HUDEP-2 (cell line): ENCODE results near the gene ASTN2.
"Not testable (repeated sequence)": the region's sequence is repeated elsewhere in the genome, so short reads cannot be mapped to it uniquely, and the experiment has no call there.

Experiments
- DNase-seq, 76 experiments: peaks; one replicate each; lab custom pipeline; 2025; ENCODE audit not compliant: unreplicated experiment in 76 of 76; lab: John Stamatoyannopoulos, UW

ASTN2 gene

DNA sequence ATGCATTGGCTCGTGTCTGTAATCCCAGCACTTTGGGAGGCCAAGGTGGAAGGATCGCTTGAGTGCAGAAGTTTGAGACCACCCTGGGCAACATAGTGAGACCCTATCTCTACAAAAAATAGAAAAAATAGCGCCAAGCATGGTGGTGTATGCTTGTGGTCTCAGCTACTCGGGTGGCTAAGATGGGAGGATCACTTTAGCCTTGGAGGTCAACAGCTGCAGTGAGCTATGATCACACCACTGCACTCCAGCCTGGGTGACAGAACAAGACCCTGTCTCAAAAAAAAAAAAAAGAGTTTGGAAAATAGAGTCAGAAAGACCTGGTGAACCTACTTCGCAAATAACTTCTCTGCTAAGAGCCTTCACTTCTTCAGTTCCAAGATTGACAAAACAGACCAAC, 516.7 kb downstream of the ASTN2 start:
- DNase-seq: not testable (repeated sequence)

DNA sequence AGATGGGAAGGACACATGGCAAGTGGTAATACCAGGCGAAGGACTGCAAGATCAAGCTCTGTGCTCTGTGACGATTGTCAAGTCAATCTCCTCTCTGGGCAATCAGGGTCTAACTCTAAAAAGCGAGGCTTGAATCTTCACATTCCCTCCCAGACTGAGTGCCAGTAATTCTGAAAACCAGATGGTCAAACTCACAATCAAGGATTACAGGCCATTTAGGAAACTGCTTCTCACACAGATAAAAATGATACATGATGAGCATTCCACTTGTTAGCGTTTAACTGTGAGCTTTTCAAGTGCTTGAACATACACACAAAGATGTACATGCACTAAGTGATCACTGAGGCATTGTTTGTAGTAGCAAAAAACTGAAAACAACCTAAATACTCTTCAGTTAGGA, 517.7 kb downstream of the ASTN2 start:
- DNase-seq: no peak

DNA sequence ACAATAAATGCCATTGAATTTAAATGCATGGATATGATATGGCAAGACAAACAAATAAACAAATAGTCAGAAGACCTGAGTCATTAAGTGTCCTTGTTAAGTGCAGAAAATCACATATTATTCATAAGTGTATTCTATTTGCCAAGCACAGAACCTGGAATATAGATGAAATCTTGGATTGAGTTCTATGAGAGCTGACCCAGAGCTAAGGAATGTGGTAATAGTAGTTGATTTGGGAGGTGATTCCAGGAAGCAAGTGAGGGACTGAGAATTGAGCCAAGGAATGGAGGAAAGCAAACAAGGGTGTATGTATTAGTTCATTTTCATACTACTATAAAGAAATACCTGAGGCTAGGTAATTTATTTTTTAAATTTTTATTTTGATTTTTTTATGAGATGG, 518.9 kb downstream of the ASTN2 start:
- no peak for DNase-seq

DNA sequence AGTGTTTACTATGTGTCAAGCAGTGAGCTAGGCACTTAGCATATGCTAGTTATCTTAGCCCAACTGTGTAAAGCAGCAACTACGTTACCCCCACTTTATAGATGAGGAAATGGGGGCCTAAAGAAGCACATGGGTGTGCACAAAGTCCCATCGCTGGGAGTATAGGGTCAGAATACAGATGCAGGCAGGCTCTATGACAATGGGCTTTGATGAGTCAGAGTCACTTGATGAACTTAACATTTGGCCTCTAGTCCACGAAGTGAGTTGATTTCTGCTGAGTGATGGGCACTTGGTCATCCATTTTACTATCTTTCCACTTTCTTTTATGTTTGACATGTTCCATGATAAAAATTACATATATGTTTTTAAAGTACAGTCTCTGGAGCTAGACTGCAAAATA, 523.4 kb downstream of the ASTN2 start:
- DNase-seq: no peak

DNA sequence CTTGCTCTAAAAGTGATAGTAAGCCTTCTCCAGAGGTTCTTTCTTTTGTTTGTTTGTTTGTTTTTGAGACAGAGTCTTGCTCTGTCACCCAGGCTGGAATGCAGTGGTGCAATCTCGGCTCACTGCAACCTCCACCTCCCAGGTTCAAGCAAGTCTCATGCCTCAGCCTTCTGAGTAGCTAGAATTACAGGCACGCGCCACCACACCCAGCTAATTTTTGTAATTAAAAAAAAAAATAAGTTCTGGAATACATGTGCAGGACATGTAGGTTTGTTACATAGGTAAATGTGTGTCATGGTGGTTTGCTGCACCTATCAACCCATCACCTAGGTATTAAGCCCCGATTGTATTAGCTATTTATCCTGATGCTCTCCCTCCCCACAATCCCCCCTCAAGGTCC, 526.4 kb downstream of the ASTN2 start:
- DNase-seq: not testable (repeated sequence)

DNA sequence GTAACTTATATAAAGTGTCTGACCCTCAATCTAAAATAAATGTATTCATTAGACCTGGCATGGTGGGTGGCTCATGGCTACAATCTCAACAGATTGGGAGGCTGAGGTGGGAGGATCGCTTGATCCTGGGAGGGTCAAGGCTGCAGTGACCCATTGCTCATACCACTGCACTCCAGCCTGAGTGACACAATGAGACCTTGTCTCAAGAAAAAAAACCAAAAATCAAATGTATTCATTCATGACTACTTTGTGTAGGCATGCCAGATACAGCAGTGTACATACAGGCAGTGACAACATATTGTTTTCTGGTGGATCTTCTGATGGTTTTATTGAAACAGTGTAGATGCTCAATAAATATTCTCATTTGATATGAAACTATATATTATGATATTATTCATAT, 526.8 kb downstream of the ASTN2 start:
- DNase-seq: no peak

DNA sequence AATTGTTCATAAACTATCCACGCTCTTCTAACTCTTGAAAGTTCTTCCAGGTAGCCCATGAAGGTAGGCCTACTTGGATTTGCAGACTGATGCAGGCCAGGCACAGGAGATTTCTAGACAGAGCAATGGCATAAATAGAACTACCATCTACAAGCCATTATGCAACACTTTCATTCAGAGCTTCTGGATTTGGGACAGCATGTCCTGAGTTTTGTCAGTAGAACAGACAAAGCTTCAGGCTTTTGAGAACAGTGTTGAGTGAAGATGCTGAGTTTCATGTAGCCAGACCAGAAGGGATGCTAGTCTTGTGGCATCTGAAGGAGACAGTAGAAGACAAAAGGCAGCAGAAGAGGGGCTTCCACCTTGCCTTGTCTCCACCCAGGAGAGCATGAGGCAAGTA, 531.2 kb downstream of the ASTN2 start:
- DNase-seq: no peak

DNA sequence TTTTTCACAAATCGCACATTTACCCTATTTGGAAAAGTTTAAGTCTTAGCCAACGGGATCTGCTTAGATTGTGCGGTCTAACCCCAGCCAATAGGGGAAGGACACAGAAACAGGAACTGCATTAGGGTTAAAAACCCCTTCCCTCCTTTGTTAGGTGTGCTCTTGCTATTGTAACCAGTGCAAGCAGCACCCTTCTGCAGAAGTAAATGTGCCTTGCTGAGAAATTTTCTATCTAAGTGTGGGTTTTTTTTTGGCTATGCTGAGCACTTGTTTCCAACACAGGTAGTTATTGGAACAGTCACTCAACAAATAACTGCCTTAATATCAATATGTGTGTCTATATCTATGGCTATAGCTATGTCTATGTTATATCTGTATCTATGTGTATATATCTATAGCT, 537.8 kb downstream of the ASTN2 start:
- DNase-seq: no peak

DNA sequence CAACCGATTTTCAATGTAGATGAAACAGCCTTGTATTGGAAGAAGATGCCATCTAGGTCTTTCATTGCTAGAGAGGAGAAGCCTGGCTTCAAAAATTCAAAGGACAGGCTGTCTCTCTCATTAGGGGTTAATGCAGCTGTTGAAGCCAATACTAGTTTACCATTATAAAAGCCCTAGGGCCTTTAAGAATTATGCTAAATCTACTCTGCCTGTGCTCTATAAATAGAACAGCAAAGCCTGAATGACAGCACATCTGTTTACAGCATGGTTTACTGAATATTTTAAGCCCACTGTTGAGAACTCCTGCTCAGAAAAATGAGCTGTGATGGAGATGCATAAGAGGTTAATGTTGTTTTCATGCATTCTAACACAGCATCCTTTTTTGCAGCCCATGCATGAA, 539.3 kb downstream of the ASTN2 start:
- DNase-seq: no peak

DNA sequence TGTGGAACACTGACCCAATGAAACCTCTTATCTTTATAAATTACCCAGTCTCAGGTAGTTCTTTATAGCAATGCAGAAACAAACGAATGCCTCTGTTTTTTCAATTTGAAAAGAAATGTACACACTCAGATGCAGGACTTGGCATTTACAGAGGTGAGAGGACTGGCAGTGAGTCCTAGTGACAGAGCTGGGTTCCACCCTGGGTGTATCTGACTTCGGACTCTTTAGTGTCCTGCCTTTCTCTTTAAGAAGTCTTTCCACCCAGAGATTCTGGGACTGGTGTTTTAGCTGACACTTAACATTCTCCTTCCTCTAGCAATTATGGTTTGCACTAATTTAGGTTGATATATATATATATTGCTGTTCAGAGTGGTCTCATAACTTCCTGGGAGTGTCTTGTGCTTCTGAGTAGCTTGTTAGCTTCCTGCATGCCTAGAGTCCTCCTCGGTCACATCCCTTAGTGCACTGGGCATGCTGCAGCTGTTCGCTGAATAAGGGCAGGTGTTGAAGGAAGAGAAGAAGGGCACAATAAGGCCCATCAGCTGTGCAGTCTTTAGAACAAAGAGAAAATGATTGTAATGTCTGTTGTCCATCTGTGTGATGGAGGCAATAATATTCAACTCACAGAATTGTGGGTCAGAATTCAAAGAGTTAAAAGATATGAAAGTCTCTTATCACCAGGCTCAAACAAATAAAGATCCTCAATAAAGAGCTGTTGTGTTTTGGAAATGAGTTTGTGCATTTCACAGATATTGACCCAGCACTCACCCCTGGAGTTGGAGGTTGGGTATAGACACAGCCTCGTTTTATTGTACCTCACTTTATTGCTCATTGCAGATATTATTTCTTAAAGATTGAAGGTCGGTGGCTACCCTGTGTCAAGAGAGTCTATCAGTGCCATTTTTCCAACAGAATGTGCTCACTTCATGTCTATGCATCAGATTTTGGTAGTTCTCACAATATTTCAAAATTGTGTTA, 540.6 kb downstream of the ASTN2 start:
- DNase-seq: no peak

DNA sequence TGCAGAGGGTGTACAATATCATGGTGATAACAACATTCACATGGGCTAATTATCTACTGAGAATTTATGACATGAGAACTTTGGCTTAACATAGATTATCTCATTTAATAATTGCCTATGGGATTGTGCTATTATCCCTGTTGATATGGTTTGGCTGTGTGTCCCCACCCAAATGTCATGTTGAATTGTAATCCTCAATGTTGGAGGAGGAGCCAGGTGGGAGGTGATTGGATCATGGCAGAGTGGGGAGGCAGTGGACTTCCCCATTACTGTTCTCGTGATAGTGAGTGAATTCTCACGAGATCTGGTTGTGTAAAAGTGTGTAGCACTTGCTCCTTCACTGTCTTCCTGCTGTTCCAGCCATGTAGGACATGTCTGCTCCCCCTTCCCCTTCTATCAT, 541.4 kb downstream of the ASTN2 start:
- no peak for DNase-seq

DNA sequence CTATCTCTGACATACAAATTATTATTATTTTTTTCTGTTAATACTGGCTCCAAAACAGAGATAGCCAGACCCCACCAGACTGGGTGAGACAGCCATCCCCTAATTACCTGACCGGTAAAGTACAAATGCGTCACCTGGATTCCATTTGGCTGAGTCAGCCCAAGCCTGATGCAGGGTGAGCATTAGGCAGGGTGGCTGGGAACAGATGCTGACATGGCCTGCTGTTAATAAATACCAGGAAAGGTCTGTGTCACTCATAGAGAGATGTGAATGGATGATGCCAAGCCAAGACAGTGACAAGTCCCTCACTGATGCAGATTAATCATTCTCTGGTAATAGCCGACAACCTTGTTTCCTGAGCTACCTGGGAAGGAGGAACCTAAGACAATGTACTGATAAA, 544.3 kb downstream of the ASTN2 start:
- no peak for DNase-seq

DNA sequence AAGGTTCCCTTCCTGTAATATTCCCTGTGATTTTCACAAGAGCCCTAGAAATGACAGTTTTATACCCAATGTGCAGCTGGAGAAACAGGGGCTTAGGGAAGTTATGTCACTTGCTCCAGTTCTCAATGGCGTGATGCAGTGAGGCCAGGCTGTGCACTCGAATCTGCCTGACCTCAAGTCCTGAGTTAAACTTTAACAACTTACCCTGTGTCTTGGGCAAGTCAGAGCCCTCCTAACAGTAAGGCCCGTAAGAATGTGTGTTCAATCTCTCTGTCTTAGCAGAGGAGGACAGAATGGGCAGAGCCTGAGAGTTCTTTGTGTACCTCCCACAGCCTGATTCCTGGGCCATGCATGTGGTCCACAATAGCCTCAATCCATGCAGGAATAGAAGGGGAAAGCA, 546.7 kb downstream of the ASTN2 start:
- no peak for DNase-seq

DNA sequence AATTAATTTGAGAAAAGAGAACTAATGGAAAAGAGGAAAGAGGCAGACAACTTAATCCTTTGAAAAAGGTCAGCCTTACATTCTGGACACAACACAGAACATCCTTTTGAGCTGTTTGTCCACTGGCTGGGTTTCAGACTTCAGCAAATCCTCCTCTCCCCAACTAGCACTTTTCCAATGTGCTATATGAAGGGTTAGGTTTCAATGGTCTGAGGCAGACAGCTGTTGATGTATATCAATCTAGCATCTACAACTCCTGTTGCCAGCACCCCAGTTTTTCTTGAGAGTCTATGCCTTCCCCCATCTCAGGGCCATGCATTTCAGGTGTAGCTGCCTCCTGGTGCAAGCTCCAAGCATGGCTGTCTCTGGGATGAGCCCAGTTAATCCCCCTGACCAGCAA, 553.5 kb downstream of the ASTN2 start:
- DNase-seq: no peak

DNA sequence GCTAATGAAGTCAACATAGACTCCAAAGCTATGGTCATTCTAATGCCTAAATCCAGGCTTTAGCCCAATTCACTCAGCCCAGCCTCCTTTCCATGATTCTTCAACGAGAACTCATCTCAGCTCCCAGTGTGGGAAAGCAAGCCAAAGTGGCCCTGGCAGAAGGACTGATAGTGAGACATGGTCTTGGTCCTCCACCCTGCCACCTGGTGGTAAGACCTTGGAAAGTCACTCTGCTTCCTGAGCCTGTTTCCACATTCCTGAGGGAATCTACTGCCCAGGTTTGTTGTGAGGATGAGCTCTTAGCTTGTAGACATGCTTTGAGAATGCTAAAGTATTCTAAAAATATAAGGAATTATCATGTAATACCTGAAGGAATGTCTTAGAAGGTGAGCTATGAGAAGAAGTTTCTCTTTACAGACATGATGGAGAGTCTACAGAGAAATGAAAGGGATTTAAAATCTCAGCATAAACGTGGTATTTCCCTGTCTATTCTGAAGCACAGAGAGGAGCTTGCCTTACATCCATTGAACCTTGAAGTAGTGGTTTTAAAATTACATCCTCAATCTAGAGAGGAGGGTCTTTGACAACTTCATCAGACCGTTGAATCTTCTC, 554.2 kb downstream of the ASTN2 start:
- peak in 34 of 76 experiments; percentile 1 to 43 (median 10) for DNase-seq

DNA sequence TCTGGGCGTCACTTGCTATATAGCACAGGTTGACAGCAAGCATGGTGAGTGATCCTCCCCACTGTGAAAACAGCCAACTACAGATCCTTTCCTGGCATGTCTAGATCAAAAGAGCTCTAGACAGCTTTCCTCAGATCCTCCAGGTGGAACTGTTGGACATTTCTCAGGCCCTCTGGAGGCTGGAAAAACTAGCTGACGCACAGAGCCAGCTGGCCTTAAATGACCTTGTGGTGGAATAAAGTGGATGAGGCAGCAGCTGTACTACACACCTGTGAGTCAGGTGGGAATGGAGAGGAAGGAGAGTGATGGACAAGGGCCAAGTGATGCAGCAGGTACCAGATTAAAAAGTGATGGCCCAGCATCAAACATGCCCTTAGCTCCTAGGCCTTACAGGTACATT, 555.1 kb downstream of the ASTN2 start:
- no peak for DNase-seq

DNA sequence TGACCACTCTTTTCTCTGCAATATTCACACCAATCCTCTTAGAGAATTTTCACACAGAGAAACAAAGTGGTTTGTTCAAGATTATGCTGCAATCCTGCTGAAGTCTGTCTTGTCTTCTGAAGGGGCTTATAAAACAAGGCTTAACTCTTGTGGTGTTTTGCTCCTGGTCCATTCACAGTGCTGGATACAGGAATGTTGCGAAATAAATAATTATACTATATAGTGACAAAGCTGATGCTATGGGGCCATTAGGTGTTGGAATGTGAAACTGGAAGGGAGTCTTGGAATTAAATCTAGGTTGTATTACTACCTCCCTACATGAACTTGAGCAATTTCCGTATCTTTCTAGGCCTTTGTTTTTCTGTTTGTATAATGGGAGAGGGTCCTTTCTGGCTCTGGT, 557.5 kb downstream of the ASTN2 start:
- no peak for DNase-seq

DNA sequence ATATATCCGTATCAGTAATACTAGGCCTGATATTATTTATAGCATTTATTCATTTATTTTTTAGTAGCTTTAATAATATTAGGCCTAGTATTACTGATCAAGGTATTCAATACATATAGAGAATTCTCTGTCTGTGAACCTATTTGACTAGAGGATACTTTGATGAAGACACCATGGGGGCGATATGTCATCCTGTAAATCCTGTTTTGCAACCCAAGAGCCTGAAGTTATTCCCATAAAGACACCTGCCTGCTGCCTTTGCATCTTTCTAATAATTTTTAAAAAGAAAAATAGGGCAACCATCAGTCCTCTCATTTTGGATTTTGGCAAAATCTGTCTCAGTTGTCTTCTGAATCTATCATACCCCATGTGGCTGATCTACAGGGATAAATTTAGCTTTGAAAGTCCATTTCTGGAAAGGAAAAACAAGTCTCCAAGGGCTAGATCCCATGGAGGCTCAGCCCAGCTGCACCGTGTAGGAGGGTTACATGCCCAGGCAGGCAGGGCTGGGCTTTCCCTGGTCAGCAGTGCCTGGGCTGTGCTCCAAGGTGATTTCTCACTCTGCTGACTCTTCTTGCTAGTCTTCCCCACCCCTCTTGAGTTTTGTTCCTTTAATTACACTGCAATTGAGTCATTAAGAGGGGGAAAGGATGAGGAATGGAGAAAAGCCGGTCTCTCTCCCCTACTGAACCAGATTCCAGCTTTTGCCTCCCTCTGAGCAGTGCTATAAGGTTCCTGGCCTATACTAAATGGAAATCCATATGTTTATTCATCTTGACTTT, 558.8 kb downstream of the ASTN2 start:
- no peak for DNase-seq

DNA sequence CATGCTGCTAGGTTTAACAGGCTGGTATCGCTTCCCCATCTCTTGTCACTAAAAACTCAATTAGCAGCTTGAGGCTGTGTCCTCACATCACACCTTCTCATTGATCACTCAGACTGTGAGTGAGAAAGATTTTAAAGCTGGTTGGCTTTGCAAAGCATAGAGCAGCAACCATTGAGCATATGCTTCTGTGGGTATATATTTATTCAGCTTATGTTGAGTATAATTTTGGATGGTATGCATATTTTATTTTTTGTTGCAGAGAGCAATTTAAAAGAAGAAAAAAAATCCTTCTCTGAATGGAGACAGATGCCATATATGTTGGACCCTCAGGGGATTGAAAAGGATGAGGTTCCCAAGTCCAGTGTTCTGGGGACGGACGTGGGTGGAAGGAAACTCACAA, 565.1 kb downstream of the ASTN2 start:
- DNase-seq: no peak

DNA sequence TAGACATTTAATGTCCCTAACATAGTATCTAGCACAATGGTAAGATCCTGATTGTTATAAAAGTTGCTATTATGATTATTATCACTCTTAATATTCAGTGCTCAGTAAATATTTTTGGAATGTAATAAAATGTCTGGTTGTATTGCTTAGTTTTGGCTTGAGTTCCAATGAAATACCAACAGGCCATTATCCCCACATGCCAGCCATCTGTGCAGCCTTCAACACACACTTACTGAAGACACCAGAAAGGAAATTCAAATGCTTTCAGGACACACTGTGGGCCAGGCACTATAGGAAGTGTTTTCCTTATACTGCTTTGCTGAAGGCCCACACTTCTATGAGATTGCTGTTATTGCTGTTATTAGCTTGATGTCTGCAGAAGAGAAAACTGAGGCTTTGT, 570.2 kb downstream of the ASTN2 start:
- no peak for DNase-seq

DNA sequence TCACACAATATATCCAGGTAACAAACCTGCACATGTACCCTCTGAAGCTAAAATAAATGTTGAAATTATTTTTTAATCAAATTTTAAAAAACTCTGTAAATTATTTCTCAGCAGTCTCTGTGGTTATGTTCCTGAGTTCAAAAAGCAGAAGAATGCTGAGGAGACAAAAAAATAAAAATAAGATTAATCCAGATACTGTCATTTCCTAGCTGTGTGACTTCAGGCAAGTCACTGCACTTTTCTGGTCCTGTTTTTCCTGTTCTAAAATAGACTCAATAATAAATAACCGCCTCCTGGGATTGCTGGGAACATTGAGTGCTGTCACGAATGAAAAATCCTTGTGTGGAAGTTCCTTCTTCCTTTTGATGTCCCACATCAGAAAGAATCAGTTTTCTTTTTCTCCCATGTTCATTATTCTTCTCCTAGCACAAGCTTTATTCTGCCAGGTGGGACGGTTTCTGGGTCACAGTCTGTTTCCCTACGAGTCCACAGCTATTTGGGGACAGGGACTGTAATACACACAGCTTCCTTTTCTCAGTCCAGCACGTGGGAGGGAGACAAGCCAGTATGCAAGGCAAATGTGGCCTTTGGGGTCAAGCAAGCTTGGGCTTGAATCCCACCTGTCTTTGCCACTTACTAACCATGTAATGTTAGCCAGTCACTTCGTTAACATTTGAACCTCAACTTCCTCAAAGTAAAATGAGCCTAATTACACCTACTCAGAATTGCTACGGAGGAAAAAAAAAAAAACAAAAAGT, 570.8 kb downstream of the ASTN2 start:
- DNase-seq: no peak
